GM19395 (cell line): ENCODE measurements around the gene GALNT8.

Experiments used
- ATAC-seq: cut with Tn5 transposase; IDR thresholded peaks from one replicate; pipeline ENCODE4 v1.9.1; 2021; ENCODE audit warnings: mild to moderate bottlenecking, moderate library complexity; ENCODE audit not compliant: unreplicated experiment

The GALNT8 gene

GRCh38 chr12:4796216-4796615 is 76.0 kb downstream of the GALNT8 start:
- no peak for ATAC-seq

GRCh38 chr12:4796694-4797482 is 76.7 kb downstream of the GALNT8 start:
- no peak for ATAC-seq

- ATAC-seq = no peak
These were observed 80.4 kb downstream of the GALNT8 start for GRCh38 chr12:4800555-4800954.

DNA sequence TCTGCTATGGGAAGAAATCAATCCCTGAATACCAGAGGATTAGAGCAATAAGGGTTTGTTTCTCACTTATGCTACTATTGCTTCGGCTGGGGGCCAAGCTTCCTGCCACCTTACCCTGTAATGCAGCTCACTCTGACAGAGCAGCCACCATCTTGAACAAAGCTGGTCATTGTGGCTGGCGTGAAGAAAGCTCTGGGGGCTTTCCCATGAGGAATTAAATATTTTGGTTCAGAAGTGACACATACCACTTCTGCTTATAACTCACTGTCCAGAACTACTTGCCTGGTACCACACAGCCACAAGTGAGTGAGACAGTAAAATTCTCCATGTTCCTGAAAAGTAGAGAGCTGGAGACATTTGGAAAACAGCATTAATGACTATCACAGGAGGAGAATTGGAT is 82.6 kb downstream of the GALNT8 start:
- ATAC-seq = no peak

GRCh38 chr12:4806439-4807115 is 86.4 kb downstream of the GALNT8 start:
- ATAC-seq = no peak

DNA sequence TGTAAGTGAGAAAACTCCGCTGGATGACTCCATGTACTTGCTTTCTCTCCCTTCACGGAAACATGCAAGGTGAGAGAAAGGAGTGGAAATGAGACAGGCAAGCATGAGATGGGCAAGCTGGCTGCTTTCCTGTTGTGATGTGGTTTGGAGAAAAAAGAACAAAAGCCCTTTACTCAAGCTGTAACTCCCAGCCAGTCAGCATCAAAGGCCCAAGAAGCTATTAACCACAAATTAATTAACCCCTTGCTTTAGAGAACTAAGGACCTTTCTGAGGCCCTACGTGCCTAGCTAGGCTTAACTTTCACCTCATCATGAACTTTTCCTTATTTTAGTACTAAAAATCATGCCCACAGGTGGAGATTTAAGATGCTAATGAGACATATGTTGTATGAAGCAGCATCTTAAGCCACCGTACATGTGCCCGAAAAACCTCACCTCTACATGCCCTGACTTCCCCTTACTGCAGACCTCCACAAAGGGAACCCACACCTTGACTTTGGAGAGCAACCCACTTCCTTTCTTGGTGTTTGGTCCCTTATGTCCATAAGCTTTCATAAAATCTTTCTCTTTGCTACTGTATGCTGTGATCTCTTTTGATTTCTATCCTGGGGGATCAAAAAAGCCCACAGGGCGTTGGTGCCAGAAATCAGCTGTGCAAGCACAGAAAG is 87.0 kb downstream of the GALNT8 start:
- no peak for ATAC-seq

DNA sequence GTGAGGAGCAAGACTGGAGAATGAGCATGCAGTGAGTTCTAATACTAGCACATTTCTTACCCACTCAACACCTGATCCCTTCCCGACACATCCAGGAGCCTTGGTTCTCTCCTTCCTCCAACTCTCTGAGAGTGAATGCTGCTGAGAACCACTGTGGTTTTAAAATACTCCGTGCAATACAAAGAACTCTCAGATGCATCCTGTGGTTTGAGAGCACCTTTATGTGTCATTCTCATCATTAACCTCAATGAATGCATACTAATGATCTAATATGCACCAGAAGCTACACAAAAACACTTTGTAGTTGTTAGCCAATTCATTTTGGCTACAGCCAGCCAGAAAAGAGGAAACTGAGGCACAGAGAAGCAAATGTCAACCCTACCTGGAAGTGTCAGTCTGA is 87.6 kb downstream of the GALNT8 start:
- no peak for ATAC-seq

GRCh38 chr12:4809013-4809448 is 88.8 kb downstream of the GALNT8 start:
- ATAC-seq = no peak

DNA sequence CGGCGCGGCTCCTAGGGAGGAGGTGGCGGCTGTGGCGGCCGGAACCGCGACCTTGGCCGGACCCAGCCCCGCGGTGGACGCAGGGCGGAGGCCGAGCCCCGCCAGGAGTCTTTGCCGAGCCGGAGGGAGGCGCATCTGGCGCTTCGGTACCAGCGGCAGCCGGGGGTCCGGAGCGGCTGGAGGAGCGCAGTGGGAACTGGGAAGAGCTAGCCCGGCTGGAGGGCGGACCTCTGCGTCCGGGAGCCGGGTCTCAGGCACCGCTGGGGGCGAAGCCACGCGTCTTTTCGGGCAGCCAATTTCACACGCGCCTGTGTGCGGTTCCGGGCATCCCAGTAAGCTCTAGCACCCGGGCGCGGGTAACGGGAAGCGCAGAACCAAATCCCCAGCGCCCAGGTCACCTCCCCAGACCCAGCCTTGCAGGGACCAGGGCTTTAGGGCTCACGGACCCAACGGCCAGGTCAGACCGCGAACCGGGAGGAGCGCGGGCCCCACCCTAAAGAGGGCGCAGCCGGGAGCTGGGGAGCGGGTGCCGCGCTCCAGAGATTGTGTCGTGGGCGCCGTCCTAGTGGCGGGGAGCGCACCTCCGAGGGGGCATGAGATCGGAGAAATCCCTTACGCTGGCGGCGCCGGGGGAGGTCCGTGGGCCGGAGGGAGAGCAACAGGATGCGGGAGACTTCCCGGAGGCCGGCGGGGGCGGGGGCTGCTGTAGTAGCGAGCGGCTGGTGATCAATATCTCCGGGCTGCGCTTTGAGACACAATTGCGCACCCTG is 89.4 kb downstream of the GALNT8 start:
- ATAC-seq = no peak

GRCh38 chr12:4810219-4810671 is 90.0 kb downstream of the GALNT8 start:
- no peak for ATAC-seq

DNA sequence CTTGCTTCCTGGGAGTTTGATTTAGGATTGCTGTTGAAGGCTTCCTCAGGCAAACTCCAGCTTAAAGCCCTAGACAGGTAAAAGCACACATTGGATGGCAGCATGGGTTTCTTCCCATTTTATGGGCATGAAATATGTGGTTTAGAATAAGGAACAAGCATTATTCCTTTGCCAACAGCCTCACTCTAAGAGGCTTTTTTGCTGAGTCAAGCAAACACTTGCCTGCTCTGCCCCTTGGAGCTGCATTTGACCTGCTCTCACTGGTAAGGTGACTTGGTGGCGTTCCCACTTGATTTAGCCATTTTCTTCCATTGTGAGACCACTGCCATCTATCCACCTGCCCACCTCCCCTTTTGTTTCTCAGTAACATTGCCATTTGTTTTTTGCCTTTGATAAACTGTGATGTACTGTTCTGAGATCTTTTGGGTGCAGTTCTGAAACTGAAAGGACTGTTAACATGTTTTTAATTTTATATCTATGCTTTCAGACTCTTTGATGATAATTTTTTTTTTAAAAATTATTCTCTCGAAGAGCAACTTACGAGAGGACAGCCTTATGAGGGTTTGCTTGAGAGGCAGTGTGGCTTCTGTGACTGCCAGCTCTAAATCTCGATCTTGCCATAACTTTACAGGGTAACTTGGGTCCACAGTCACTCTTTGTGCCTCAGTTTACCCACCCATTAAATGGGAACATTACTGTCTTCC is 92.6 kb downstream of the GALNT8 start:
- no peak for ATAC-seq

DNA sequence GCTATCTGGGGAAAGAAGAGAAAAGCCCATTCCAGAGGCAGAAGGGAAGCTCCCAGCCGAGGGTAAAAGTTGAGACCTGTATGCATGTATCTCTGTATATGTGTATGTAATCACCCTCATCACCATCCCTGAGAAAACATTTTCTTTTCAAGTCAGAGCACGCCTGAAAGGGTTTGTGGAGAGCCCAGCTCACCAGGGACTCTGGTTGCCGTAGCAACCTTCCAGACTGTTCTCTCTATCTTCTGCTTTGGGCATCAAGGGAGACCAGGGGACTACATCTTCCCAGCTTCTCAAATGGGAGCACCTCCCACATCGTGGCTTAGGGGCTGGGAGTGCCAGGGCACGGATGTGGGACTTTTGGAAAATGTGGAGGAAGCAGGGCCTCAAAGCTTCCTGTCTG is 93.5 kb downstream of the GALNT8 start:
- ATAC-seq = no peak

GRCh38 chr12:4814485-4814884 is 94.3 kb downstream of the GALNT8 start:
- no peak for ATAC-seq

DNA sequence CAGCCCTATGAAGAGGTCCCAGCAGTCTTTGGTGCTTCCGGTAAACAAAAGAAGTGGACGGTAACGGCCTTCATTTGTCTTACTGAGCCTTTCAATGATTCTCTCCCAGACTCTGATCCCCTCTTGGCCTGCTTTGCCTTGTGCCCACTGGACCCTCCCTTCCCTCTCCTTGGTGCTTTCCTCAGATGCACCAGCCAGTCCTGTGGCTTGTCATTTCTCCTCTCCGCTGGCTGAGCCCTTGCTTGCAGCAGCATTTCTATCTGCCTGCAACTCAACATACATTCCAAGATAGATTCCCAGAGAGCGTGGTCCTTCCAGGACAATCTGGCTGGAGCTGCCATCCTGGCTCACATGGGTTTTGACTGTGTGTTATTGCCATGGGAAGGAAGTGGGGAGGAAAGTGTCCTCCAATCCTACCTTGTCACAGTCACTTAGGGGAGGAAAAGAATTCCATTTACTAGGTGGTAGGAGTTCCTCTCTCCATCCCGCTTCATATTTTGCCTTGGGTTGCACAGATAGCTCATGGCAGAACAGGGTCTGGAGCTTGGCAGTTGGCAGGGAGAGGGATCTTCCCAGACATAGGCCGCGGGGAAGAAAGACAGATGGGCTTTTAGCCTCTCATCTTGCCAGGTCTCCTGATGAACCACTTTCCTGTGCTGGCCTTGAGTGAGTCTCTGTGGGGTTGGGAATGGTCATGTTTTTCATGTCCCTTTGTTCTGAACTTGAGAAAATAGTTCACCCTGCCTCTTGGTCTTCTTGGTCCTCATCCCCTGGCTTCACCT is 96.7 kb downstream of the GALNT8 start:
- ATAC-seq = no peak

- no peak for ATAC-seq
These were observed 97.7 kb downstream of the GALNT8 start for GRCh38 chr12:4817880-4818279.

DNA sequence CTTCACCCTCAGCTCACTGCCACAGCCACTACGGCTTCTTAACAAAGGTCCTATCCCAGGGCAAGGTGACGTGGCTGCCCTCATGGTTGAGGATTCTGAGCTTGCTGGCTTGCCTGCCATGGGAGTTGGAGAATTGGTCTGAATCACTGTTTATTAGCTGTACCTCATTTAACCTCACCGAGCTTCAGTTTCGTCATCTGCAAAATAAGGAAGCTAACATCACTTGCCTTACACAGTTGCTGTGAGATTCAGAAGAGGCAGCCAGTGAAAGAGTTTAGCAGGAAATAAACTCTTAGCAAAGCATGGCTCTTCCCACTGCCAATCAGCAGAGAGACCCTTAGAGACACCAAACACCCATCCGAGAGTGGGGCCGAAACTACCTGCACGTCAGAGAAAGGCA is 99.5 kb downstream of the GALNT8 start:
- peak; percentile 80 for ATAC-seq

GRCh38 chr12:4820971-4821370 is 100.8 kb downstream of the GALNT8 start:
- ATAC-seq = no peak
